ENCODE results near the gene IL4I1.

The IL4I1 gene

GRCh38 chr19:49845414-49845813 is 51.3 kb downstream of the IL4I1 start:
- Histone ChIP-seq H3K4me3 (ENCODE audit: low read length) (no peak overlapping the region), H3F3A (ENCODE audit: control insufficient read depth, insufficient read depth) (peaks cover 32% of the 10 kb centered on the region), H4K20me1 (ENCODE audit: control insufficient read depth, insufficient read depth, low read depth, low read length) (no peaks in the 10 kb centered on the region), H3K79me2 (ENCODE audit: control insufficient read depth, low read length) (no peaks in the 10 kb centered on the region), H3K27me3 (ENCODE audit: control insufficient read depth, low read length) (no peaks in the 10 kb centered on the region), H3K4me1 (ENCODE audit: control insufficient read depth, low read length) (peaks cover 60% of the 10 kb centered on the region), H3K27ac (ENCODE audit: low read depth, low read length) (no peak overlapping the region; the same call in 1 of the 2 replicates), H3K9me2 (replicated peaks; ENCODE audit: control insufficient read depth, low read length) (no peaks in the 10 kb centered on the region), H3K4me2 (ENCODE audit: low read length) (no peak overlapping the region), H3K36me3 (ENCODE audit: control insufficient read depth, low read length) (peaks cover 10% of the 10 kb centered on the region), H3K9me3 (ENCODE audit: control insufficient read depth, insufficient read depth, low read length) (no peaks in the 10 kb centered on the region)
- TF ChIP-seq EZH2phosphoT487 (IDR thresholded peaks at IDR 0.05; ENCODE audit: borderline replicate concordance, low read length) (no peak), CTCF (IDR thresholded peaks at IDR 0.05; ENCODE audit: low read depth, low read length, poor library complexity, severe bottlenecking) (no peak)

- Histone ChIP-seq H4K20me1 (ENCODE audit: control insufficient read depth, insufficient read depth, low read depth, low read length) (no peaks in the 10 kb centered on the region), H3K27me3 (ENCODE audit: control insufficient read depth, low read length) (no peaks in the 10 kb centered on the region), H3K79me2 (ENCODE audit: control insufficient read depth, low read length) (no peaks in the 10 kb centered on the region; the same call in 1 of the 2 replicates), H3K4me1 (ENCODE audit: control insufficient read depth, low read length) (peaks cover 54% of the 10 kb centered on the region), H3K27ac (ENCODE audit: low read depth, low read length) (peak overlapping the region; percentile 70), H3K4me2 (ENCODE audit: low read length) (peak overlapping the region; percentile 49), H3K36me3 (ENCODE audit: control insufficient read depth, low read length) (peaks cover 18% of the 10 kb centered on the region), H3F3A (ENCODE audit: control insufficient read depth, insufficient read depth) (peaks cover 32% of the 10 kb centered on the region), H3K4me3 (ENCODE audit: low read length) (peak overlapping the region; percentile 23), H3K9me3 (ENCODE audit: control insufficient read depth, insufficient read depth, low read length) (no peaks in the 10 kb centered on the region), H3K9me2 (replicated peaks; ENCODE audit: control insufficient read depth, low read length) (no peaks in the 10 kb centered on the region)
- TF ChIP-seq EZH2phosphoT487 (IDR thresholded peaks at IDR 0.05; ENCODE audit: borderline replicate concordance, low read length), result no peak
- TF ChIP-seq CTCF (IDR thresholded peaks at IDR 0.05; ENCODE audit: low read depth, low read length, poor library complexity, severe bottlenecking), result no peak
Observed at GRCh38 chr19:49844138-49845095, 52.3 kb downstream of the IL4I1 start.

- Histone ChIP-seq H3K4me1 (ENCODE audit: control insufficient read depth, low read length) (peaks cover 44% of the 10 kb centered on the region), H3K4me3 (ENCODE audit: low read length) (peak overlapping the region; percentile 23), H3K9me3 (ENCODE audit: control insufficient read depth, insufficient read depth, low read length) (no peaks in the 10 kb centered on the region), H3K9me2 (replicated peaks; ENCODE audit: control insufficient read depth, low read length) (no peaks in the 10 kb centered on the region), H3K4me2 (ENCODE audit: low read length) (peak overlapping the region; percentile 49), H3F3A (ENCODE audit: control insufficient read depth, insufficient read depth) (peaks cover 32% of the 10 kb centered on the region), H3K27me3 (ENCODE audit: control insufficient read depth, low read length) (no peaks in the 10 kb centered on the region), H3K27ac (ENCODE audit: low read depth, low read length) (peak overlapping the region; percentile 70), H3K36me3 (ENCODE audit: control insufficient read depth, low read length) (peaks cover 29% of the 10 kb centered on the region), H4K20me1 (ENCODE audit: control insufficient read depth, insufficient read depth, low read depth, low read length) (no peaks in the 10 kb centered on the region), H3K79me2 (ENCODE audit: control insufficient read depth, low read length) (no peaks in the 10 kb centered on the region; the same call in 1 of the 2 replicates)
- TF ChIP-seq CTCF (IDR thresholded peaks at IDR 0.05; ENCODE audit: low read depth, low read length, poor library complexity, severe bottlenecking), result no peak
- TF ChIP-seq EZH2phosphoT487 (IDR thresholded peaks at IDR 0.05; ENCODE audit: borderline replicate concordance, low read length), result no peak
Observed at GRCh38 chr19:49843265-49843664, 53.4 kb downstream of the IL4I1 start.
